C4-2B (cell line): ENCODE measurements around the gene KCNN1.

Source experiments
- CTCF ChIP-seq: fragments of 450-650 bp; conservative IDR thresholded peaks from 2 replicates; pipeline ENCODE4 v1.5.1; 2017; ENCODE audit warnings: mild to moderate bottlenecking
- ZFX ChIP-seq: fragments of 450-650 bp; IDR thresholded peaks from 2 replicates; pipeline ENCODE4 v1.6.1; 2017

DNA sequence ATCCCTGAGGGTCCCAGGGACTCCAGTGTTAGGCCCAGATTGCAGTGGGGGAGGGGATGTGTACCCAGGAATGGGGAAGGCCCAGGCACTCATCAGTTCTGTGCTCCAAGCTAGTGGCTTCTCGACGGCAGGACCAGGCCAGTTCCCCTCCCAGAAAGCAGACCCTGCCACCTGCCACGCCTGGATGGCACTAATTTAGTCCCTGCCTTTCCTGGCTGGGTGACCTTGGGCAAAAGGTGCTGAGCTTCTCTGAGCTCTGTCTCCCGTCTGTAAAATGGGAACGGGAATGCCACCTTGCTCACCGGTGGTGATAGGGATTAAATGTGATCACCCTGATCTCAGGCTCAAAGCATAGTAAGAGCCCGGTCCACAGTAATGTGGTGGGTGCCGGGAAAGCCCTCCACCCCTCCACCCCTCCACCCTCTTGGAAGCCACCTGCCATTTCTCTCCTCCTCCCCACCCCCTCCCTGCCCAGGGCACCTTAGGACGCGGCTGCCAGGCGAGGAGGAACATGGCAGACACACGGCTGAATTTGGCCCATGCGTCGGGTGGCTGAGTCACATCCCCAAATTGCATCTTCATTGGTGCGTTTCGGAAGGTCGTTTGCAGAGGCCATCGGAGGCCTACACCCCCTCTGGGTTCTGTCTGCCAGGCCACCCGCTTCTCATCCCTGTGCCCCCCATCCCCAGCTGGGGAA, 2.3 kb downstream of the KCNN1 start:
- no peak for TF ChIP-seq CTCF
- TF ChIP-seq ZFX: no peak
